LHCN-M2 (cell line): ENCODE measurements around the gene COLEC12. TPM values are rescaled to one million over a fixed set of nuclear protein-coding genes. Genes with fewer than 3 reads are reported as not detected.

ENCODE experiments used
- DNase-seq: peaks from one replicate; pipeline ENCODE4 v3.0.0-alpha.2; 2012; ENCODE audit warnings: low read depth
- total RNA-seq: library from RNA; depleted of rRNA; stranded (reverse); fragments of >200 nt; gene quantifications from 2 replicates; pipeline ENCODE4 v1.2.3, GENCODE V29; 2014

COLEC12 gene
- total RNA-seq, 1 experiment from 2014 or later, result 1.1 TPM

DNA sequence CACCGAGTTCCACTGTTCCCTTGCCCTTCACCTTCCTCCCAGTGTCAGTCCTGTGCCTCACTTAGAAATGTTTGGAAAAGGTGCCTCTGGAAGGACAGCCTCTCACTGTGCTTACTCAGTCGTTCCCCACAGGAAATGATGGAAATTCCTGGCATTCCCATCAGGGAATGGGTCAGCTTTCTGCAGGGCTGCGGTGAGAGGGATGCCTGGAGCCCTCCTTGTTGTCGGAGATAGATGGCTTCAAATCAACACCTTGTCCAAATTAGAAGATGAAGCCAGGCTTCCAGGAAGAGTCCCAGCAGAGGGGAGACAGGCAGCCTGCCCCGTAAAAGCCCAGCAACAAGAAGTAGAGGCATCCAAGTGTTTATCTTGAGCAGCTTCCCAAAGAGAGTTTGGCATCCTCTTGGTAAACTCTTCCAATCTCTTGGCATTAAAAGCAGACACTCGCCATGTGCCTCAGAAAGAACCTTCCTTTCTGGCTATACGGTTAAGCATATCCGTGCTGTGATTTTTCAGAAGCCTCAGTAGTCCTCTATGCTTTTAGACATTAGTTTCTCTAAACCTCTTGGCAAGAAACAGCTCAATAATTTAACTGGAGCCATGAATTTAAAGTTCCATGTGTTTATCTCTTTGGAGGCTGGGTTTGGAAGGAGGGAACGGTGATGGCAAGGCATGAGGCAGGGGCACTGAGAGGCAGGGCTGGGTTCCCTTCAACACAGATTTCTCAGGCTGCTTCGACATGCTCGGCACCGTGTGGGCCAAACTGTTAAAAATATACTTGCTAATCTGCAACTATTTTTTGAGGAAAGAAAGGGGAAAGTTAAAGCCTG, 25.1 kb downstream of the COLEC12 start:
- peak; percentile 68 for DNase-seq

DNA sequence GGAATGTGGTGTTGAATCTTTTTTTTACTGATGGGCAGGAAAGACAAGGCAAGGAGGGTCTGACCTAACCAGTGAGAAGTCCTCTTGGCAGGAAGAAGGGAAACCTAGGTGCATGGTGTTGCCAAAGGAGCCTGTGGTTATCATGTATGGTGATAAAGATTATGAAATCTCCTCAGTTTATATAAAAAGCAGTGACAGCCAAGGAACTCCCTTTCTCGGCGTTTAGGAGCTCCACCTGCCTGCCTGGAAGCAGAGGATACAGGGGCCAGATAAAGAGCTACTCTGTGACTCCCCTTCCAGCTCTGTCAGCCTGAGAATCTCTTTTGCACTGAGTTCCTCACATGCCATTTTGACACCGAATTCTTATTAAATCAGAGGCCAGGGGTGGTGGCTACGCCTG, 26.1 kb downstream of the COLEC12 start:
- no peak for DNase-seq

DNA sequence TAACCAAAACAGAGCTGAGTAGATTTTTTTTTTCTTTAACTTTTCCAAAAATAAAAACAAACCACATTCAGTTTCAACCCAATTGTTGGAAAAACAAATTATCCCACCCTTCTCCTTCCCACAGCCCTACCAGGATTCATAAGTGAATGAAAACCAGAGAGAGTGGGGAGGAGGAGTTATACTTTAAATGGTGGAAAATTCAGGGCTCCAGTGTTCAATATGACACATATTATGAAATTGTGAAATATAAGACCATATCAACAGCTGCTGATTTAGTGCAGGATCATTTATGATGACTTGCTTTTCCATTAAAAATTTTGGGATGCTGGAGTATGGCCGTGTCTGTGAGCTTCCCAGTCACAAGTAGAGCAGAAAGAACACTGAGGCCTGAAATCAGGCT, 26.7 kb downstream of the COLEC12 start:
- peak; percentile 51 for DNase-seq

DNA sequence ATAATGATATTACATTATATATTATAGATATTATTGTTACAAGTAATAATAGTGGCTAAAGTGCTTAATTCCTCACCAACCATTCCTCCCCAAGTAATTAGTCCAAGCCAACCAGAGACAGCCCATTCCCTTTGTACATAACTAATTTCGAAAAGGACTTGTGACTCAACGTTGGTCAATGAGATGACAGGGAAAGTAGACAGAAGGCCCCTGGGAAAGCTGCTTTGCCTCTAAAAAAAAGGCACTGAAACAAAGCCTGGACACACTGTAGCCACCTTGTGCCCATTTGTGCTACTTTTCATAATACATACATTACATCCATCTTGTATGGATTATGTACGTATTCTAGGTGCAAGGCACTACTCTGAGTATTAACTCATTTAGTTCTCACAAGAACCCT, 28.8 kb downstream of the COLEC12 start:
- peak; percentile 52 for DNase-seq

DNA sequence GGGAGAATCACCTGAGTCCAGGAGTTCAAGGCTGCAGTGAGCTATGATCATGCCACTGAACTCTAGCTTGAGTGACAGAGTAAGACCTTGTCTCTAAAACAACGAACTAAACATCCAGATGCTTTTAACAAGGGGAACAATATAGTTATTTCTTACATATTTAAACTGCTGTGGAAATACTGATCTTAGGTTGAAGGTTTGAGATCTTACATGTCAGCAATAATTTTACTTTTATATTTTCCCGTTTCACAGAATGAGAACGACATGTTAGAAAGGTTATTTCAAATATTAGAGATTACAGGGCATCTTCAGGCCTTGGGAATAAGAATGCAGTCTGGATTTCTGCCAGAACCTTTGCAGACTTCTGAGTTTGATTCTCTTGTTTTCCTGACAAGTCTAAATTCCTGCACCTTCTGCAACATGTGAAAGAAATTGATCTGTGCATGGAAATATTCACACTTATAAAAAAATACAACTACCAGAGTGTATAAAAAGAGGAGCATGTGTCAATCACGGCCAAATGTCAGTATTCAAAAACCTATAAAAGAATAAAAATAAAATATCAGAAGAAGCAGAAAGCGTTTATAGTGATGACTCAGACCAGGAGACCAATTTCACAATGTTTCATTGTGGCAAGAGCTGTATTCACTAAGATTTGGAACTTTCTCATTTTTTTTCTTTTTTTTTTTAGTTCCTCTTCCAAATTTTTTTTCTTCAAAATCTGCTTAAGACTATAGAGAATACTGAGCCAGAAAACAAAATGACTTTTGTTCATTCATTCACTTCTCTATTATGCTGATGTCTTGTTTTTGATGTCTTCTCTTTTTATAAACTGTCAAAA, 29.6 kb downstream of the COLEC12 start:
- DNase-seq, result peak; percentile 64

DNA sequence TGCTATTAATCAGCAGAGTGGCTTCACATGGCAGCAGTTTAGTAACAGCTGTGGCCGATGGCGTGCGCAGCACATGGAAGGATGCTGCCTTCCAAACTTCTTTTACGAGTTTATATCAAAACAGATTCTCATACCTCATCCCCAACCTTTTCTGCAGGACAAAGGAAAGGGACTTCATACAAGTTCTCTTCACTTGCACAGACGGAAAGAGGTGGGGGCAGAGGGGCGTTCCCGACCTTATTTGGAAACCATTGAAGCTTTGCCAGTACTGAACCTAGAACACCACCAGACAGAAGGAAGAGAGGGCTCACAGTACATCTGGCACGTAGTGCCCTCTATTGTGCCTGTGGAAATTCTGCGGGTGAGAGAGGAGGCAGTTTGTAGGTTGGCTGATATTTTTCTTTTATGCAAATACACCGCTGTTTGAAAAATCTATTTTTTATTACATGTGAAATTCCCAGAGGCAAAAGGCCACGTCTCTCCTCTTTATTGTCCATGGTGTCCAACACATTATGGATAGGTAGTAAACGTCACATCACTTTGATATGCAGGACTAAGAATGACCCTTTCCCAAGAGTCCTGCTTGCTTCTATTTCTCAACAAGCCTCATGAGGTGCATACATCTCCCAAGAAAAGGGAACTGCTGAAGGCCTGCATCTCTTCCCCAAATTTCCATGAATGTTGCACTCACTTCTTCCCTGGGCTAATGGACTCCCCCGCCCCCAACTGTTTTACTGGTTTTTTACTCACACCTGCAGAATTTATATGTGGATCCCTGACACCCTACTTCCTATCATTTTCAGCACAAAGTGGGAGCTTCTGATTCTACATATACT, 31.3 kb downstream of the COLEC12 start:
- no peak for DNase-seq

DNA sequence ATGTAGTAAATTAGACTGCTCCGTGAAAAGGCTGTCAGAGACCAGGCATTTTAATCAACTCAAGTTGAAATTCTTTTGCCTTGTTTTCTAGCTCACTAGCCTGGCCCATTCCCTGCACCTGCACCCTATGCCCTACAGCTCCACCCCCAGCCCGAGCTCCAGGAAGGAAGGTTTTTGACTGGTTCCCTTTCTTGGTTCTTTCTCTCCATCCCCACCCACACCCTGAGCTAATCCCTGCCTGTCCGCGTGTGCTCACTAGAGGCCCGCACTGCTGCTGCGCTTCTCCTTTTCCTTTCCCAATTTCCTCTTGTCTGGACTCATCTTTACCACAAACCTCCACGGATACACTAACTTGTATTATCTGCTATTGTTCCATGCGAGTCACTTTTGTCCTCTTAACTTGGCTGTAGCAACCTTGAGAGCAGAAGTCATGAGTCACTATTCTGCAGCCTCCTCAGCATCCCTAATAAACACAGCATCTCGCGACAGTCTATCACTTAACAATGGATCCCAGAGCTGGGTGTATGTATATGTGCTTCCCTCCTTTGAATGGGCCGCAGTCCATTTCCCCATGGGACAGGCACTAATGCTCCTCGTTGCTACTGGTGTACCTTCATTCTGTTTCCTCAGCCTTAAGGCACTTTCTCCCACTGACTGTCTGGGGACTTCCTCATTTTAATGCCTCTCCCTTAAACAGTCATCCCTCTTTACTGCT, 36.5 kb downstream of the COLEC12 start:
- peak; percentile 35 for DNase-seq

DNA sequence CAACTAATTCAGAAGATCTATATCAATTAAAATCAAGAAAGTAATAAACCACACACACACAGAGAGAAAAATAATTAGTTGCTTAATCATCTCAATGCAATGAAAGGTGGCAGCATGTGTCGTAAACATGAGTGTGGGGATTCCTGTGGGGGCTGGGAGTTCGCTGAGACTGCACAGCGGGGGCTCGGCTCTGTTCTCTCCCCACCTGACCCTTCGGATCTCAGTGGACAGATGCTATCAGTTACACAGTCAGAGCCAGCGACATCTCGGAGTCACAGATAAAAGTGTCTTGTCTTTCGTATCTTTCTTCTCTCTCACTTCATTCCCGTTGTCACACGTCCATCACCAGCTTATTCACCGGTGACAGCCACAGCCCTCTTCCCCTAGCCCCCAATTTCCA, 37.1 kb downstream of the COLEC12 start:
- no peak for DNase-seq

DNA sequence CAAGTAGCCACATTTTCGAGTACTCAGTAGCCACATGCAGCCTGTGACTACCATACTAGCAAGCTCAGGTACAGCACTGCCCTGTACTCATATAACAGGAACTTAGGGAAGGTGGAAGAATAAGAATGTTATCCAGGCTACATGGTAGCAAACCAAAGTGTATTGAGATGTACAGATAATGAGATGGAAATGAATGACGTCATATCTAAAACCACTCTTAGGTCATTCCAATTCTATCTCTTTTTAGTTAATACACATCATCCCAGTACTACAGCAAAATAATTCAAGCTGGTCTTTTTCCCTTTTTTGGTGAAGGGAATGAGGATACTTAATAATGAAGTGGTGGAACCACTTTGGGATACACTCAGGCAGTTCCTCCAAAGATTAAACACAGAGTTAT, 38.7 kb downstream of the COLEC12 start:
- DNase-seq, result no peak

DNA sequence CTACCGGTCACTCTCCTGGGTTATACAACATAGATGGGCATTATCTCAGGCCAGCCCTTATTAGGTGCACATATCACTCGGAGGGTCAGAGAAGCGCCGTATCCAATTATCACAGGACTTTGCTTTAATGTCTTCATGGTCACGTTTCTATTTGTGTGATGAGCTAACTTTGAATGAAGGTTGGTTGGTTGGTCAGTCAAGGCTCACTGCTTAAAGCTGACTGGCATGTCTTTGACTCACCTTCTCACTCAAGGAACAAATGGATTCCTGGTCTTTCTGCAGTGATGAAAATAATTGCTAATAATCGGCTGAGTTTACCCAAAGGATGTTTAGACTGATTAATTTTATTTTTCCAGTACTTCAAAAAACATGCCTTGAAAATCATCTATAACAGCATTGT, 39.7 kb downstream of the COLEC12 start:
- DNase-seq, result no peak

DNA sequence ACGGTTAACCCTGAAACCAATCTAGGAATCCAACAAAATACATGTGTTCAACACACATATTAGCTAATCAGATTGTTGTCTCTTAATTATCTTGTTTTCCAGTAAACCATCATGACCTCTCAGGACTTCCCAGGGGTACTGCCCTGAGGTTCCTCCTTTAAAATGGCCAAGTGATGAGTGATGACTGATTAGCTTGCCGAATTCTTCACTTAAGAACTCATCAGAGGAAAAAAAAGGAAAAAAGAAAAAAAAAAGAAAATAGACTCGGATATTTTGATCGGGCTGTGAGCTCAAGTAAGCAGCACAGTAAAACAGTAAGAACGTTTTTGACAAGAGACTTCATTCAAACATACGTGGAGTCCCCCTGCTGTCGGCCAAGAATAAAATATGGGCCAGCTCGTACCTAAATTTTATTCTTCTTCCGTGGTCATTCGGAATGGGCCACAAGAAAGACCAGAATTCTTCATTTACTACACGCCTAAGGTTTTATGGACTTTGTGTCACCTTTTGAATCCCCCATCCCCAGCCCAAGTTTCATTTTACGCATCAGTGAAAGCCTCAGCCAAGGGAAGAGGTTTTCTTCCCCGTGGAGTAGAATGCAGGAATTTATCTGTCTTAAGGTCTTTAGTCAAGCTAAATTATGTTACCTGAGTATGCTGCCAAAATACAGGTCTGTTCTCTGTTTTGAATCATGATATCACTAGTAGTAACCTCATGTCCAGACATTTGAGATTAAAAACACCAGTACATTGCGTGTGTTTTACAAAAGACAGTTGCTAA, 40.5 kb downstream of the COLEC12 start:
- no peak for DNase-seq

DNA sequence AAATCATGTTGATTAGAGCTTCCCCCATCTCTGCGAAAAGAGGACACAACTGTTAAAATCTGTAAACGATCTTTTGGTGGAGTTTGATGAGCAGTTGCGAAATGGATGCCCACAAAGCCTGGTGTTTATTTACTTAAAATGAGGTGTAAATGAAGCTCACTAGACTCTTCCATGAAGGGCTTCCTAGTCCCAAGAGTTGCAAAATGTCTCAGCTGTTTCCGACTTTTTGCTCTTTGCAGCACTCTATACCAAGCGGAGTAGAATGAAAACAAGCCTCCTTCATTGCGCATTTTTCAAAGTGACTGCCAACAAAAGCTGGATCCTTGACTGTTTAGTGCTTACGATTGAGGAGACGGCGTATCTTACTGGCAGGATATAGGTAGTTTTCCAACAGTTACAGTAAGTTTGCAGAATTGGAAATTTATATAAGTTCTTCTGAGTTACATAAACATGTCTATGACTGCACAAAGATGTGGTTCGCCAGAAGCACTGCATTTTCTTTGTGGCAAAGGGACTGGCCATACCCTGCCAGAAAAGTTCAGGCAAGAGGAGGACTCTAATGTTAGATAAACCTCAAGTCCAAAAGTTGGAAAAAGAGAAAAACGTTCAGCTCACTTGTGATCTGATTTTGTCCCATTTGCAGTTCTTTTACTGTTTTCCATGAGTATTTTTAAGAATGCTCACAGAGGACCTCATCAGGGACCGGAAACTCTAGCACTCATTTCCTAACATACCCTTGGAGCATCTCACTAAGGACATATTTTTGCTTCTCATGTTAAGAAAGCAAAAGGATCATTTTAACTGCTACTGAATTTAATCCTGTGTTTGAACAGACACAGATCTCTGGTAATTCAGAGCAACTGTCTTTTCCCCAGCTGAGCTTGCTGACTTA, 42.7 kb downstream of the COLEC12 start:
- no peak for DNase-seq

DNA sequence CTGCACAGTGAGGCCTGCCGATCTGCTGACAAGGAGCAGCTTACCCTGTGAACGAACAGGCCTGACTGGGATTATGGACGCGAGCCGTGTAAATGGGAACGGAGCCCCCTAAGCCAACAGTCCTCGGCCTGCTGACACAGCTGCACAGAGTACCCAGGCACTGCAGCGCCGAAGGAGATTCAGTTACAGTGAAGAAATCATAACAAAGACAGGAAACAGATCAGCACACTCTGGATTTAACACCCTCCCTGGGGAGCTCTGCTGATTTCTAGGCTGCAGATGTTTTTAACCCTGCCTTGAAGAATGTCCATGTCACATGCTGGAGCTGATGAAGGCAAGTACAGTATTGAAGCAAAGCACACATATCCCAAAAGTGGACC, 43.4 kb downstream of the COLEC12 start:
- DNase-seq, result peak; percentile 94

DNA sequence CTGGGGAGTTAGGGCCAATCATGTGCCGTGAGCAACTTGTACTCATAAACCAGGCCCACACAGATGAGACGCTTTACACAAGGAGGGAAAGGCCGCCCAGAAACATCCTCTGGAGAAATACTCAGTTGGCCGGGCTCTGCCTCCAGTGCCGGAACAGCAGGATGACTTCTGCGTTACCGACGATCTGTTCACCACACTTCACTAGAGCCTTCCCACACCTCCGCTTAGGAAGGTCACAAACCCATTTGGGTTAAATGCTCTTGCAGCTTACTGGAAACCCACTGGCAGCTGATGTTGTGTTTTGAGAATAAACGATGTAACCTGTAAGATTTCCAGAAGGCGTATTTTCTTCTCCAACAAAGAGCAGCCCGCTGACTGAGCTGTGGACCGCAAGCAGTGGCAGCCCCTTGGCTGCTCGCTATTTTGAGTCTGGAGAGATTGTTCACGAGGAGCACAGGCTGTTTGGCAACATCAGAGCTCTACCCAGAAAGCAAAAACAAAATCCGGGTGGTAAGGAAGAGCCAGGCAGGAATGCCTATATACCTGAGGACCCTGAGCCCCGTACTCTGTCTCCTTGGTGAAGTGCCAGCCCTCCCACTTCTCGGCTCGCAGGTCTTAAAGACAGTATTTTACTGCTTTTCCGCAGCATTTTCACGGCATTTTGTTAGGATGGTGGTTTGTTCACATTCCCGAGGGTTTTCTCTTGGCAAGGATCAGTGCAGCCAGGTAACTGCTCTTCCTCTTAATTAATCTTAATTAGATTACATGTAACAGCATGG, 44.0 kb downstream of the COLEC12 start:
- no peak for DNase-seq

DNA sequence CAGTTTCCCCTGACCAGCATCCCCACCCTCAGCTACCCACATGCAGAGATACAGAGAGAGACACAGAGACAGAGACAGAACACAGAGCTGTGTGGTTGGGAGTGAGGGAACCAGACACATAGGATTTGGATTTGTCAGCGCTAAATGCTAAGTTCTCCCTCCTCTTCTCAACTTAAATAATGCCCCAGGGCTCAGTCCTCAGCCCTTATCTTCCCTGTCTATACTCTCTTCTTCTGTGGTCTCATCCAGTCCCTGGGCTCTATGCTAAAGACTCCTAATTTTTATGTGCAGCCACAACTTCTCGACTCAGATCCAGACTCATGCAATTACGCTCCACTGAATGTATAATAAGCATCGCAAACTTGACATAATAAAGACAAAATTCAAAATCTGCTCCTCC, 47.1 kb downstream of the COLEC12 start:
- DNase-seq, result no peak

DNA sequence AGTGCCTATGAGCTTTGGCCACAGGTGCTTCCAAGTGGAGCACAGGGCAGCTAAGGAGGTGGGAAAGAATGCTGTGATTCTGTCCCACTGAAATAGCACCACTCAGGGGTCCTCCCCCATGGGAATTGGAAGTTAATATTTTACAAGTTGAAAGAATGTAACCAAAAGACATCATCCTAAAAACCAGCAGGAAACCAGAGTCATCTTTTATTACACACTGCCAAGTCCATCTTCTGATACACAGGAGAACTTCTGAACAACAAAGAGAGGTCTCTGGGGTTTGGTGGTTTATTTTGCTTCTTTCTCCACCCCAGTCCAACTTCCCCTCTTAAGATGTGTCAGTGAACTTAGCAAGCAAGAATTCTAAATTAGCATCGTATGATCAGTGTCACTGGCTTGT, 47.7 kb downstream of the COLEC12 start:
- DNase-seq, result peak; percentile 51

DNA sequence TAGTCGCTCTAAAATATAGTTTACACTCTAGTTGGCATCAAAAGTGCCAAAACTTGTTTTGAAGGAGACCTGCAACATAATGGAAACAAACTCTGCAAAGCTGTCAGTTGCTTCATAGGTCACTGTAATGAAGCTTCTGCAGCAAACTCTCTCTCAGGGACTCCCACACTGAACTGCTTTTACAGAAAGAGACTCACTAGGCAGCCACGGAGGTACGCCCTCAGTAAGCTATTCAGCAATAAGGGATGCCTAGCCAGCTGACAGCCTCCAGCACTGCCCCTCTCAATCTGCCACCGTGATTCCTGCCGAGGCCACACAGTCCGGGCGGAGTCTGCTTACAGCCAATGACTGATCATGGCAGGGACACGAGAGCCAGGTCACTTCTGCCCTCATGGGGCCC, 51.1 kb downstream of the COLEC12 start:
- DNase-seq, result no peak

DNA sequence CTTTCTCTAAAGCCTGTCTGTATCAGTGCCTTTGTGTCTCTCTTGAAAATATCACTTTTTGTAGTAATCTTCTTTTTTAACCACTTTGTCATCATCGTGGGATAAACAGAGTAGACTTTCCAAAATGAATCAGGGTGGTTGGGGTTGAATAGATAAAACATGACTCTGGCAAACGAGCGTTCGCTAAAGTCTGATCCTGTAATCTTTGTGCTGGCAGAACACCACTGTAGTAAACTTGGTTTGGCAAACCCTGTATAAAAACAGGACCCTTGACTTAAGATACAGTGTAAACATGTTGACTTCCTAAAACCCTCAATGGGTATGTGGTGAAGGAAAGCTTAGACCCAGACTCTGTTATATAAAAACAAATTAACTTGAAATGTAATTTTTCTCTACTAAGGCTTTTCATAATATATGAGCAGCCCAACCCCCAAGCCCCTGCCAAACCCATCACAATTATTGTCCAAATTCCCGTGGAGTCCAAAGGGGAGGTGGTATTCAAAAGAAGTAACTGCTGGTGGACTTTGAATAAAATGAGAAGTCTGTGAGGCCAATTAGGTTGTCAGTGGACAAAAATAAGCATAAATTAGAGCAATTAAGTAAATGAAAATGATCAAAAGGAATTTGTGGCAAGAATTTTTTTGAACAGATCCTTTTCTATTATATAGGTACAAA, 52.2 kb downstream of the COLEC12 start:
- no peak for DNase-seq
